ENCODE data around the gene TNFRSF8.

The TNFRSF8 gene

GRCh38 chr1:12059722-12060464 is 3.2 kb upstream of the TNFRSF8 start:
- TF ChIP-seq GATA1 (IDR thresholded peaks at IDR 0.05; ENCODE audit: low read depth, low read length) (no peak), POLR2A (IDR thresholded peaks at IDR 0.05; ENCODE audit: low read length) (no peak)
- no peak for DNase-seq

GRCh38 chr1:12060500-12060899 is 2.6 kb upstream of the TNFRSF8 start:
- TF ChIP-seq POLR2A (IDR thresholded peaks at IDR 0.05; ENCODE audit: low read length) (no peak), GATA1 (IDR thresholded peaks at IDR 0.05; ENCODE audit: low read depth, low read length) (no peak)
- DNase-seq = no peak

- no peak for DNase-seq
- TF ChIP-seq POLR2A (IDR thresholded peaks at IDR 0.05; ENCODE audit: low read length) = no peak
Measured at GRCh38 chr1:12064073-12064969, 1.2 kb downstream of the TNFRSF8 start.

GRCh38 chr1:12065872-12066271 is 2.8 kb downstream of the TNFRSF8 start:
- TF ChIP-seq GATA1 (IDR thresholded peaks at IDR 0.05; ENCODE audit: low read depth, low read length) (no peak), POLR2A (IDR thresholded peaks at IDR 0.05; ENCODE audit: low read length) (no peak)
- DNase-seq = no peak

GRCh38 chr1:12067900-12068821 is 5.1 kb downstream of the TNFRSF8 start:
- TF ChIP-seq GATA1 (IDR thresholded peaks at IDR 0.05; ENCODE audit: low read depth, low read length) (no peak), POLR2A (IDR thresholded peaks at IDR 0.05; ENCODE audit: low read length) (no peak)
- no peak for DNase-seq

- TF ChIP-seq GATA1 (IDR thresholded peaks at IDR 0.05; ENCODE audit: low read depth, low read length) (no peak), POLR2A (IDR thresholded peaks at IDR 0.05; ENCODE audit: low read length) (no peak)
- DNase-seq = no peak
Measured at GRCh38 chr1:12069623-12070244, 6.6 kb downstream of the TNFRSF8 start.

GRCh38 chr1:12071892-12072291 is 8.8 kb downstream of the TNFRSF8 start:
- no peak for TF ChIP-seq GATA1 (IDR thresholded peaks at IDR 0.05; ENCODE audit: low read depth, low read length)
- no peak for TF ChIP-seq POLR2A (IDR thresholded peaks at IDR 0.05; ENCODE audit: low read length)
- DNase-seq = no peak

- no peak for DNase-seq
- TF ChIP-seq GATA1 (IDR thresholded peaks at IDR 0.05; ENCODE audit: low read depth, low read length) (no peak), POLR2A (IDR thresholded peaks at IDR 0.05; ENCODE audit: low read length) (no peak)
Measured at GRCh38 chr1:12072741-12073140, 9.6 kb downstream of the TNFRSF8 start.

GRCh38 chr1:12073796-12074195 is 10.7 kb downstream of the TNFRSF8 start:
- DNase-seq = no peak

GRCh38 chr1:12075195-12076114 is 12.4 kb downstream of the TNFRSF8 start:
- DNase-seq = no peak
- no peak for TF ChIP-seq POLR2A (IDR thresholded peaks at IDR 0.05; ENCODE audit: low read length)
- TF ChIP-seq GATA1 (IDR thresholded peaks at IDR 0.05; ENCODE audit: low read depth, low read length) = no peak

More at GRCh38 chr1:12073796-12074195, 10.7 kb downstream of the TNFRSF8 start:
- TF ChIP-seq GATA1 (IDR thresholded peaks at IDR 0.05; ENCODE audit: low read depth, low read length) (no peak), POLR2A (IDR thresholded peaks at IDR 0.05; ENCODE audit: low read length) (no peak)

- no peak for DNase-seq
- TF ChIP-seq POLR2A (IDR thresholded peaks at IDR 0.05; ENCODE audit: low read length) = no peak
- TF ChIP-seq GATA1 (IDR thresholded peaks at IDR 0.05; ENCODE audit: low read depth, low read length) = no peak
Measured at GRCh38 chr1:12076425-12077005, 13.4 kb downstream of the TNFRSF8 start.

- no peak for DNase-seq
- TF ChIP-seq POLR2A (IDR thresholded peaks at IDR 0.05; ENCODE audit: low read length) (no peak), GATA1 (IDR thresholded peaks at IDR 0.05; ENCODE audit: low read depth, low read length) (no peak)
Measured at GRCh38 chr1:12078575-12078937, 15.5 kb downstream of the TNFRSF8 start.

Measured in erythroblast (primary cell).